WTC11 (cell line): ENCODE measurements around the gene CD40LG.

ENCODE experiments used
- CREB1 ChIP-seq: sonication (generic); formaldehyde crosslinking; IDR thresholded peaks from 2 replicates; pipeline ENCODE4 v1.8.0; 2023; ENCODE audit warnings: mild to moderate bottlenecking, missing genetic modification reagents
- FOXK1 ChIP-seq: sonication (generic); formaldehyde crosslinking; IDR thresholded peaks from 2 replicates; pipeline ENCODE4 v1.8.0; 2022; ENCODE audit warnings: mild to moderate bottlenecking, moderate library complexity, missing genetic modification reagents
- JUN ChIP-seq: sonication (generic); formaldehyde crosslinking; IDR thresholded peaks from 2 replicates; pipeline ENCODE4 v1.8.0; 2023; ENCODE audit warnings: mild to moderate bottlenecking, missing genetic modification reagents
- NR1H2 ChIP-seq: sonication (generic); formaldehyde crosslinking; IDR thresholded peaks from 2 replicates; pipeline ENCODE4 v1.9.0; 2021; ENCODE audit warnings: mild to moderate bottlenecking, moderate library complexity, missing genetic modification reagents
- SP1 ChIP-seq: sonication (generic); formaldehyde crosslinking; conservative IDR thresholded peaks from 2 replicates; pipeline ENCODE4 v1.8.1; 2022; ENCODE audit warnings: missing genetic modification reagents
- TP53 ChIP-seq: sonication (generic); formaldehyde crosslinking; IDR thresholded peaks from 2 replicates; pipeline ENCODE4 v1.8.1; 2023; ENCODE audit warnings: mild to moderate bottlenecking, missing genetic modification reagents
- TF ChIP-seq, protein P1 (sequence below): sonication (generic); formaldehyde crosslinking; IDR thresholded peaks from 2 replicates; pipeline ENCODE4 v1.8.1; 2023; ENCODE audit warnings: mild to moderate bottlenecking, moderate library complexity, missing genetic modification reagents
- TF ChIP-seq, protein P2 (sequence below): sonication (generic); formaldehyde crosslinking; IDR thresholded peaks from 2 replicates; pipeline ENCODE4 v1.8.1; 2023; ENCODE audit warnings: mild to moderate bottlenecking, missing genetic modification reagents, moderate library complexity
- TF ChIP-seq, protein P3 (sequence below): fragments of 200-600 bp; IDR thresholded peaks from 2 replicates; pipeline ENCODE4 v1.8.0; 2022; ENCODE audit warnings: antibody characterized with exemption
- TF ChIP-seq, protein P4 (sequence below): sonication (generic); formaldehyde crosslinking; IDR thresholded peaks from 2 replicates; pipeline ENCODE4 v1.8.0; 2022; ENCODE audit warnings: mild to moderate bottlenecking, missing genetic modification reagents
- TF ChIP-seq, protein P5 (sequence below): sonication (generic); formaldehyde crosslinking; conservative IDR thresholded peaks from 2 replicates; pipeline ENCODE4 v1.8.1; 2022; ENCODE audit warnings: mild to moderate bottlenecking, missing genetic modification reagents
- TF ChIP-seq, protein P6 (sequence below): sonication (generic); formaldehyde crosslinking; IDR thresholded peaks from 2 replicates; pipeline ENCODE4 v1.8.0; 2022; ENCODE audit warnings: mild to moderate bottlenecking, missing genetic modification reagents
- TF ChIP-seq, protein P7 (sequence below): sonication (generic); formaldehyde crosslinking; IDR thresholded peaks from 2 replicates; pipeline ENCODE4 v1.8.1; 2022; ENCODE audit warnings: mild to moderate bottlenecking, moderate library complexity, missing genetic modification reagents
- TF ChIP-seq, protein P8 (sequence below): sonication (generic); formaldehyde crosslinking; IDR thresholded peaks from 2 replicates; pipeline ENCODE4 v1.8.1; 2022; ENCODE audit warnings: low read depth, missing genetic modification reagents, borderline replicate concordance

DNA sequence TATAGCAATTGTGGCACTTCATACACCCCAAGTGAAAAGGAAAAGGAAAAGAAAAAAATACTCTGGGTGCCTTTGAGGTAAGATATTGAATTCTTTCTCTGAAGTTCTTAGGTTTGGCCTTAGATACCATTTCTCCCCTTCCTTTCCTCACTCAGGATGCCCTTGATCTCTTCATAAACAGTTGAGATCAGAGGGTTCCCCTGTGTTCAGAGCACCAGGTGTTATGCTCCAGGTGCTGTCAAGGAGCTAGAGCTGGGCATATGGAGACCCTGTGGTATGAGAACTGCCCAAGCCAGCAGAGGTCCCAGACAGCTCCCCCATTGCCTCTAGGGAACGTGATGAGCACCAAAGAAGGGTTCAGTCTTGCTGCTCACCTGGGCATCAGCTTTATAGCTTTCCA, 17.1 kb upstream of the CD40LG start:
- TF ChIP-seq TP53 (CRISPR knock-in tag): no peak
- TF ChIP-seq, protein P1, sequence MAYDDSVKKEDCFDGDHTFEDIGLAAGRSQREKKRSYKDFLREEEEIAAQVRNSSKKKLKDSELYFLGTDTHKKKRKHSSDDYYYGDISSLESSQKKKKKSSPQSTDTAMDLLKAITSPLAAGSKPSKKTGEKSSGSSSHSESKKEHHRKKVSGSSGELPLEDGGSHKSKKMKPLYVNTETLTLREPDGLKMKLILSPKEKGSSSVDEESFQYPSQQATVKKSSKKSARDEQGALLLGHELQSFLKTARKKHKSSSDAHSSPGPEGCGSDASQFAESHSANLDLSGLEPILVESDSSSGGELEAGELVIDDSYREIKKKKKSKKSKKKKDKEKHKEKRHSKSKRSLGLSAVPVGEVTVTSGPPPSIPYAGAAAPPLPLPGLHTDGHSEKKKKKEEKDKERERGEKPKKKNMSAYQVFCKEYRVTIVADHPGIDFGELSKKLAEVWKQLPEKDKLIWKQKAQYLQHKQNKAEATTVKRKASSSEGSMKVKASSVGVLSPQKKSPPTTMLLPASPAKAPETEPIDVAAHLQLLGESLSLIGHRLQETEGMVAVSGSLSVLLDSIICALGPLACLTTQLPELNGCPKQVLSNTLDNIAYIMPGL (CRISPR knock-in tag): no peak
- no peak for TF ChIP-seq NR1H2 (CRISPR knock-in tag)
- TF ChIP-seq, protein P2, sequence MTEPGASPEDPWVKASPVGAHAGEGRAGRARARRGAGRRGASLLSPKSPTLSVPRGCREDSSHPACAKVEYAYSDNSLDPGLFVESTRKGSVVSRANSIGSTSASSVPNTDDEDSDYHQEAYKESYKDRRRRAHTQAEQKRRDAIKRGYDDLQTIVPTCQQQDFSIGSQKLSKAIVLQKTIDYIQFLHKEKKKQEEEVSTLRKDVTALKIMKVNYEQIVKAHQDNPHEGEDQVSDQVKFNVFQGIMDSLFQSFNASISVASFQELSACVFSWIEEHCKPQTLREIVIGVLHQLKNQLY: no peak
- no peak for TF ChIP-seq CREB1
- no peak for TF ChIP-seq FOXK1 (CRISPR knock-in tag)
- no peak for TF ChIP-seq SP1 (CRISPR knock-in tag)
- TF ChIP-seq, protein P3, sequence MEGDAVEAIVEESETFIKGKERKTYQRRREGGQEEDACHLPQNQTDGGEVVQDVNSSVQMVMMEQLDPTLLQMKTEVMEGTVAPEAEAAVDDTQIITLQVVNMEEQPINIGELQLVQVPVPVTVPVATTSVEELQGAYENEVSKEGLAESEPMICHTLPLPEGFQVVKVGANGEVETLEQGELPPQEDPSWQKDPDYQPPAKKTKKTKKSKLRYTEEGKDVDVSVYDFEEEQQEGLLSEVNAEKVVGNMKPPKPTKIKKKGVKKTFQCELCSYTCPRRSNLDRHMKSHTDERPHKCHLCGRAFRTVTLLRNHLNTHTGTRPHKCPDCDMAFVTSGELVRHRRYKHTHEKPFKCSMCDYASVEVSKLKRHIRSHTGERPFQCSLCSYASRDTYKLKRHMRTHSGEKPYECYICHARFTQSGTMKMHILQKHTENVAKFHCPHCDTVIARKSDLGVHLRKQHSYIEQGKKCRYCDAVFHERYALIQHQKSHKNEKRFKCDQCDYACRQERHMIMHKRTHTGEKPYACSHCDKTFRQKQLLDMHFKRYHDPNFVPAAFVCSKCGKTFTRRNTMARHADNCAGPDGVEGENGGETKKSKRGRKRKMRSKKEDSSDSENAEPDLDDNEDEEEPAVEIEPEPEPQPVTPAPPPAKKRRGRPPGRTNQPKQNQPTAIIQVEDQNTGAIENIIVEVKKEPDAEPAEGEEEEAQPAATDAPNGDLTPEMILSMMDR: no peak
- TF ChIP-seq, protein P4, sequence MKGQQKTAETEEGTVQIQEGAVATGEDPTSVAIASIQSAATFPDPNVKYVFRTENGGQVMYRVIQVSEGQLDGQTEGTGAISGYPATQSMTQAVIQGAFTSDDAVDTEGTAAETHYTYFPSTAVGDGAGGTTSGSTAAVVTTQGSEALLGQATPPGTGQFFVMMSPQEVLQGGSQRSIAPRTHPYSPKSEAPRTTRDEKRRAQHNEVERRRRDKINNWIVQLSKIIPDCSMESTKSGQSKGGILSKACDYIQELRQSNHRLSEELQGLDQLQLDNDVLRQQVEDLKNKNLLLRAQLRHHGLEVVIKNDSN (CRISPR knock-in tag): no peak
- TF ChIP-seq, protein P5, sequence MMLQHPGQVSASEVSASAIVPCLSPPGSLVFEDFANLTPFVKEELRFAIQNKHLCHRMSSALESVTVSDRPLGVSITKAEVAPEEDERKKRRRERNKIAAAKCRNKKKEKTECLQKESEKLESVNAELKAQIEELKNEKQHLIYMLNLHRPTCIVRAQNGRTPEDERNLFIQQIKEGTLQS: no peak
- TF ChIP-seq, protein P6, sequence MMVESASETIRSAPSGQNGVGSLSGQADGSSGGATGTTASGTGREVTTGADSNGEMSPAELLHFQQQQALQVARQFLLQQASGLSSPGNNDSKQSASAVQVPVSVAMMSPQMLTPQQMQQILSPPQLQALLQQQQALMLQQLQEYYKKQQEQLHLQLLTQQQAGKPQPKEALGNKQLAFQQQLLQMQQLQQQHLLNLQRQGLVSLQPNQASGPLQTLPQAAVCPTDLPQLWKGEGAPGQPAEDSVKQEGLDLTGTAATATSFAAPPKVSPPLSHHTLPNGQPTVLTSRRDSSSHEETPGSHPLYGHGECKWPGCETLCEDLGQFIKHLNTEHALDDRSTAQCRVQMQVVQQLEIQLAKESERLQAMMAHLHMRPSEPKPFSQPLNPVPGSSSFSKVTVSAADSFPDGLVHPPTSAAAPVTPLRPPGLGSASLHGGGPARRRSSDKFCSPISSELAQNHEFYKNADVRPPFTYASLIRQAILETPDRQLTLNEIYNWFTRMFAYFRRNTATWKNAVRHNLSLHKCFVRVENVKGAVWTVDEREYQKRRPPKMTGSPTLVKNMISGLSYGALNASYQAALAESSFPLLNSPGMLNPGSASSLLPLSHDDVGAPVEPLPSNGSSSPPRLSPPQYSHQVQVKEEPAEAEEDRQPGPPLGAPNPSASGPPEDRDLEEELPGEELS (CRISPR knock-in tag): no peak
- no peak for TF ChIP-seq JUN (CRISPR knock-in tag)
- TF ChIP-seq, protein P7, sequence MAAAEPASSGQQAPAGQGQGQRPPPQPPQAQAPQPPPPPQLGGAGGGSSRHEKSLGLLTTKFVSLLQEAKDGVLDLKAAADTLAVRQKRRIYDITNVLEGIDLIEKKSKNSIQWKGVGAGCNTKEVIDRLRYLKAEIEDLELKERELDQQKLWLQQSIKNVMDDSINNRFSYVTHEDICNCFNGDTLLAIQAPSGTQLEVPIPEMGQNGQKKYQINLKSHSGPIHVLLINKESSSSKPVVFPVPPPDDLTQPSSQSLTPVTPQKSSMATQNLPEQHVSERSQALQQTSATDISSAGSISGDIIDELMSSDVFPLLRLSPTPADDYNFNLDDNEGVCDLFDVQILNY (CRISPR knock-in tag): no peak
- TF ChIP-seq, protein P8, sequence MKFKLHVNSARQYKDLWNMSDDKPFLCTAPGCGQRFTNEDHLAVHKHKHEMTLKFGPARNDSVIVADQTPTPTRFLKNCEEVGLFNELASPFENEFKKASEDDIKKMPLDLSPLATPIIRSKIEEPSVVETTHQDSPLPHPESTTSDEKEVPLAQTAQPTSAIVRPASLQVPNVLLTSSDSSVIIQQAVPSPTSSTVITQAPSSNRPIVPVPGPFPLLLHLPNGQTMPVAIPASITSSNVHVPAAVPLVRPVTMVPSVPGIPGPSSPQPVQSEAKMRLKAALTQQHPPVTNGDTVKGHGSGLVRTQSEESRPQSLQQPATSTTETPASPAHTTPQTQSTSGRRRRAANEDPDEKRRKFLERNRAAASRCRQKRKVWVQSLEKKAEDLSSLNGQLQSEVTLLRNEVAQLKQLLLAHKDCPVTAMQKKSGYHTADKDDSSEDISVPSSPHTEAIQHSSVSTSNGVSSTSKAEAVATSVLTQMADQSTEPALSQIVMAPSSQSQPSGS (CRISPR knock-in tag): no peak
